NCI-H345 (cell line): ENCODE data around the gene FNDC5.

Experiments used
- DNase-seq: peaks from one replicate; lab custom pipeline; 2025; lab: John Stamatoyannopoulos, UW

The FNDC5 gene

GRCh38 chr1:32813941-32814739 lies 56.6 kb downstream of the FNDC5 start:
- DNase-seq: no peak
